HEK293 (cell line): Measurements from ENCODE around the gene NPR2.

Experiments
- CTCF ChIA-PET: fragments of 350-600 bp; formaldehyde crosslinking; extraction: SDS; loops from one replicate; lab custom pipeline; 2021; ENCODE audit warnings: antibody characterized with exemption; lab: Yijun Ruan, JAX
- POLR2A ChIA-PET: fragments of 300-600 bp; formaldehyde crosslinking; extraction: SDS; loops from one replicate; lab custom pipeline; 2020; ENCODE audit warnings: antibody characterized with exemption, inconsistent platforms; lab: Yijun Ruan, JAX
- H3K27ac ChIP-seq: fragments of 200-500 bp; sonication (Bioruptor generic); 2 replicates; pipeline ENCODE4 v1.5.1; 2014; ENCODE audit warnings: low read depth, low read length, control low read depth, inconsistent platforms; ENCODE audit errors: extremely low read depth
- H3K36me3 ChIP-seq, 2 experiments: fragments of 200-500 bp in 1 of 2; sonication (Bioruptor generic) in 1 of 2; 1 replicate in 1 of 2; 2 replicates in 1 of 2; pipeline ENCODE4 v1.5.1; 2014 to 2017; ENCODE audit warnings: inconsistent platforms in 2 of 2, low read length in 2 of 2; ENCODE audit not compliant: control insufficient read depth in 2 of 2, insufficient read depth in 1 of 2
- H3K4me1 ChIP-seq: fragments of 200-500 bp; sonication (Bioruptor generic); 2 replicates; pipeline ENCODE4 v1.5.1; 2014; ENCODE audit warnings: mild to moderate bottlenecking, low read length, inconsistent platforms; ENCODE audit not compliant: control insufficient read depth, insufficient read depth
- H3K4me3 ChIP-seq: 2 replicates; pipeline ENCODE4 v1.5.1; 2011; ENCODE audit warnings: low read depth, mild to moderate bottlenecking, control low read depth, low read length, moderate library complexity
- H3K9me3 ChIP-seq: fragments of 200-500 bp; sonication (Bioruptor generic); 2 replicates; pipeline ENCODE4 v1.5.1; 2014; ENCODE audit warnings: low read depth, low read length, inconsistent platforms; ENCODE audit not compliant: control insufficient read depth, insufficient read depth
- BCL6B ChIP-seq: fragments of 450-650 bp; formaldehyde crosslinking; IDR thresholded peaks from 2 replicates; pipeline ENCODE4 v1.5.1; 2017; ENCODE audit warnings: missing biosample characterization, missing genetic modification characterization
- ELK4 ChIP-seq: IDR thresholded peaks from 2 replicates; pipeline ENCODE4 v1.6.1; 2011; ENCODE audit warnings: mild to moderate bottlenecking, low read depth, low read length, borderline replicate concordance
- GLIS1 ChIP-seq: fragments of 450-650 bp; formaldehyde crosslinking; IDR thresholded peaks from 2 replicates; pipeline ENCODE4 v1.5.1; 2016; ENCODE audit warnings: missing biosample characterization, missing genetic modification characterization
- GLIS2 ChIP-seq: fragments of 450-650 bp; formaldehyde crosslinking; IDR thresholded peaks from 2 replicates; pipeline ENCODE4 v1.5.1; 2016; ENCODE audit warnings: missing biosample characterization, missing genetic modification characterization
- KLF10 ChIP-seq: fragments of 450-650 bp; IDR thresholded peaks from 2 replicates; pipeline ENCODE4 v1.5.1; 2018; ENCODE audit warnings: missing biosample characterization, mild to moderate bottlenecking, missing genetic modification characterization
- KLF7 ChIP-seq: fragments of 450-650 bp; formaldehyde crosslinking; IDR thresholded peaks from 2 replicates; pipeline ENCODE4 v1.5.1; 2016; ENCODE audit warnings: missing biosample characterization, missing genetic modification characterization, borderline replicate concordance
- KLF8 ChIP-seq: fragments of 450-650 bp; formaldehyde crosslinking; IDR thresholded peaks from 2 replicates; pipeline ENCODE4 v1.5.1; 2016; ENCODE audit warnings: missing biosample characterization, missing genetic modification characterization
- RBAK ChIP-seq: fragments of 450-650 bp; formaldehyde crosslinking; IDR thresholded peaks from 2 replicates; pipeline ENCODE4 v1.5.1; 2016; ENCODE audit warnings: missing biosample characterization, missing genetic modification characterization
- SP3 ChIP-seq: fragments of 450-650 bp; formaldehyde crosslinking; IDR thresholded peaks from 2 replicates; pipeline ENCODE4 v1.5.1; 2016; ENCODE audit warnings: missing biosample characterization, missing genetic modification characterization
- YY2 ChIP-seq: fragments of 450-650 bp; formaldehyde crosslinking; IDR thresholded peaks from 2 replicates; pipeline ENCODE4 v1.5.1; 2016; ENCODE audit warnings: missing biosample characterization, missing genetic modification characterization
- ZBTB48 ChIP-seq: fragments of 450-650 bp; formaldehyde crosslinking; IDR thresholded peaks from 2 replicates; pipeline ENCODE4 v1.5.1; 2016; ENCODE audit warnings: missing biosample characterization, missing genetic modification characterization
- ZEB2 ChIP-seq: fragments of 450-650 bp; formaldehyde crosslinking; IDR thresholded peaks from 2 replicates; pipeline ENCODE4 v1.5.1; 2016; ENCODE audit warnings: missing biosample characterization, missing genetic modification characterization
- ZFP37 ChIP-seq: fragments of 450-650 bp; formaldehyde crosslinking; IDR thresholded peaks from 2 replicates; pipeline ENCODE4 v1.5.1; 2016; ENCODE audit warnings: missing biosample characterization, missing genetic modification characterization
- ZNF133 ChIP-seq: fragments of 450-650 bp; formaldehyde crosslinking; IDR thresholded peaks from 2 replicates; pipeline ENCODE4 v1.5.1; 2016; ENCODE audit warnings: missing biosample characterization, missing genetic modification characterization
- ZNF146 ChIP-seq: fragments of 450-650 bp; formaldehyde crosslinking; IDR thresholded peaks from 2 replicates; pipeline ENCODE4 v1.5.1; 2016; ENCODE audit warnings: missing biosample characterization, missing genetic modification characterization
- ZNF2 ChIP-seq: fragments of 450-650 bp; formaldehyde crosslinking; IDR thresholded peaks from 2 replicates; pipeline ENCODE4 v1.5.1; 2016; ENCODE audit warnings: missing biosample characterization, missing genetic modification characterization
- ZNF266 ChIP-seq: fragments of 450-650 bp; formaldehyde crosslinking; IDR thresholded peaks from 2 replicates; pipeline ENCODE4 v1.5.1; 2016; ENCODE audit warnings: missing biosample characterization, missing genetic modification characterization, low read depth
- ZNF274 ChIP-seq, 2 experiments: fragments of 200-500 bp in 1 of 2; fragments of 450-650 bp in 1 of 2; sonication (Bioruptor generic) in 1 of 2; formaldehyde crosslinking in 1 of 2; IDR thresholded peaks; 2 replicates each; pipeline versions ENCODE4 v1.5.1 to v1.6.1; 2014 to 2016; ENCODE audit warnings: borderline replicate concordance in 1 of 2, inconsistent platforms in 1 of 2, low read length in 1 of 2, missing biosample characterization in 1 of 2, missing genetic modification characterization in 1 of 2
- ZNF37A ChIP-seq: fragments of 450-650 bp; IDR thresholded peaks from 2 replicates; pipeline ENCODE4 v1.5.1; 2018; ENCODE audit warnings: missing biosample characterization, missing genetic modification characterization
- ZNF394 ChIP-seq: fragments of 450-650 bp; formaldehyde crosslinking; IDR thresholded peaks from 2 replicates; pipeline ENCODE4 v1.5.1; 2016; ENCODE audit warnings: missing biosample characterization, missing genetic modification characterization, mild to moderate bottlenecking, moderate library complexity, borderline replicate concordance
- ZNF48 ChIP-seq: fragments of 450-650 bp; formaldehyde crosslinking; IDR thresholded peaks from 2 replicates; pipeline ENCODE4 v1.5.1; 2016; ENCODE audit warnings: missing biosample characterization, missing genetic modification characterization
- ZNF521 ChIP-seq: fragments of 450-650 bp; formaldehyde crosslinking; IDR thresholded peaks from 2 replicates; pipeline ENCODE4 v1.5.1; 2017; ENCODE audit warnings: missing biosample characterization, mild to moderate bottlenecking, missing genetic modification characterization
- ZNF530 ChIP-seq: fragments of 450-650 bp; formaldehyde crosslinking; IDR thresholded peaks from 2 replicates; pipeline ENCODE4 v1.5.1; 2016; ENCODE audit warnings: low read depth, missing biosample characterization, missing genetic modification characterization
- ZNF561 ChIP-seq: fragments of 450-650 bp; IDR thresholded peaks from 2 replicates; pipeline ENCODE4 v1.5.1; 2018; ENCODE audit warnings: missing biosample characterization, missing genetic modification characterization, borderline replicate concordance
- ZNF623 ChIP-seq: fragments of 450-650 bp; formaldehyde crosslinking; IDR thresholded peaks from 2 replicates; pipeline ENCODE4 v1.5.1; 2016; ENCODE audit warnings: missing biosample characterization, missing genetic modification characterization
- ZNF624 ChIP-seq: fragments of 450-650 bp; formaldehyde crosslinking; IDR thresholded peaks from 2 replicates; pipeline ENCODE4 v1.5.1; 2017; ENCODE audit warnings: missing biosample characterization, missing genetic modification characterization
- ZNF629 ChIP-seq: fragments of 450-650 bp; formaldehyde crosslinking; IDR thresholded peaks from 2 replicates; pipeline ENCODE4 v1.5.1; 2017; ENCODE audit warnings: missing biosample characterization, missing genetic modification characterization
- ZNF660 ChIP-seq: fragments of 450-650 bp; IDR thresholded peaks from 2 replicates; pipeline ENCODE4 v1.5.1; 2018; ENCODE audit warnings: missing biosample characterization, mild to moderate bottlenecking, missing genetic modification characterization
- ZNF843 ChIP-seq: fragments of 450-650 bp; formaldehyde crosslinking; IDR thresholded peaks from 2 replicates; pipeline ENCODE4 v1.5.1; 2016; ENCODE audit warnings: missing biosample characterization, missing genetic modification characterization
- ZXDB ChIP-seq: fragments of 450-650 bp; formaldehyde crosslinking; IDR thresholded peaks from 2 replicates; pipeline ENCODE4 v1.5.1; 2016; ENCODE audit warnings: missing biosample characterization, missing genetic modification characterization
- TF ChIP-seq, protein P1 (sequence below): fragments of 450-650 bp; formaldehyde crosslinking; IDR thresholded peaks from 2 replicates; pipeline ENCODE4 v1.5.1; 2016; ENCODE audit warnings: missing biosample characterization, missing genetic modification characterization
- TF ChIP-seq, protein P2 (sequence below): fragments of 450-650 bp; formaldehyde crosslinking; optimal IDR thresholded peaks from 2 replicates; pipeline ENCODE3; 2016; ENCODE audit warnings: missing biosample characterization, mild to moderate bottlenecking, missing genetic modification characterization
- TF ChIP-seq, protein P3 (sequence below): fragments of 450-650 bp; formaldehyde crosslinking; IDR thresholded peaks from 2 replicates; pipeline ENCODE4 v1.5.1; 2016; ENCODE audit warnings: missing biosample characterization, missing genetic modification characterization

Gene NPR2

DNA sequence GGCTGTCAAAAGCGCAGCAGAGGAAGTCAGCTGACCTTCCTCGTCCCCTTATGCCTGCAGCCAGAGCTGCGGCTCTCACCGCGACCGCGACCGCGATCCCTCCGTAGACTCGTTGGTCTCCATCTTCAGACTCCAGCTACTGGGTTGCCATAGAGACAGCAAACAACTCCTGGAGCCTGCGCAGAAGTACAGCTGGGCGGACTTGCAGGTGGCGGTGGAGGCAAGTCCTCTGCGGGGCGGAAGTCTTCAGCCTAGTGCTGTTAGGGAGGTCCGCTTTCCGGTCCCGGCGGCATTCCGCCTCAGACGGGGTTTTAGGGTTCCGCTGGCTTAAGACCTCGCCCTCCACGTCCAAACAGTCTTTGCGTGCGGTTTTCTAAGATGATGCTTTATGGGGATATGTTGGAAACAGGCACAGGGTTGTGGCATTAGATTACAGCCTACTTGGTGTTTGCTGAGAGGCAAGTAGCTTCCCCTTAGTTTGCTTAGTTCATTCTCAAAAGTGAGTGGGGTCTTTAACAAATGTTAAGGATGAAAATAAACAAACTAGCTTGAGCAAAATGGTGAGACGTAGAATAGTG lies 20.7 kb downstream of the NPR2 start, which contains the start of gene SPAG8:
SPAG8 (minus strand) TSS at position 238 of the 578 bp plus-strand sequence; CDS start at position 123, 115 bp downstream.
- no peaks in the 10 kb centered on the region for H3K4me1 ChIP-seq
- H3K27ac ChIP-seq, result peak within 1 kb of the TSS; percentile 13; the same call in 1 of the 2 replicates
- CTCF ChIA-PET, result interaction anchor here (0.8 to 4.3 kb wide), 11 partner anchors 10 to 196 kb away, joined by 3 to 46 read pairs (median 5); no protein-coding TSS in a partner anchor
- POLR2A ChIA-PET, result interaction anchor here (0.6 to 3.1 kb wide), 10 partner anchors 10 to 154 kb away, joined by 3 to 13 read pairs (median 4); partner anchors contain the start of genes CCDC107, CREB3, FAM221B and GBA2
- H3K4me3 ChIP-seq, result peak within 1 kb of the TSS; percentile 42
- H3K9me3 ChIP-seq, result no peaks in the 10 kb centered on the region
- H3K36me3 ChIP-seq, result peaks cover 0 to 34% of the 10 kb centered on the region in 2 experiments; a peak in 1 of 3 replicates
- TF ChIP-seq ZNF629 (peak; percentile 53; the same call in 1 of the 2 replicates), RBAK (tag by site-specific recombination) (no peak), ZNF530 (tag by site-specific recombination) (no peak), ZEB2 (tag by site-specific recombination) (0 out of 2 replicates have a peak, but pooled peaks have one; percentile 43), ZNF274 (IDR thresholded peaks at IDR 0.05; ENCODE audit: low read length) (no peak), ZNF274 (tag by site-specific recombination; IDR thresholded peaks at IDR 0.05; ENCODE audit: borderline replicate concordance) (no peak), ZXDB (peak; percentile 58; the same call in 1 of the 2 replicates), ZNF660 (tag by site-specific recombination) (peak; percentile 38; the same call in 1 of the 2 replicates), ZBTB48 (tag by site-specific recombination) (peak; percentile 37; the same call in 1 of the 2 replicates), ZNF394 (tag by site-specific recombination) (0 out of 2 replicates have a peak, but pooled peaks have one; percentile 22), ZNF133 (tag by site-specific recombination) (no peak), ZNF561 (tag by site-specific recombination) (0 out of 2 replicates have a peak, but pooled peaks have one; percentile 34), ZNF37A (no peak), KLF7 (tag by site-specific recombination) (no peak), SP3 (tag by site-specific recombination) (peak; percentile 64), BCL6B (tag by site-specific recombination) (no peak), ZNF266 (tag by site-specific recombination) (no peak), ELK4 (no peak), GLIS1 (tag by site-specific recombination) (peak; percentile 17; the same call in 1 of the 2 replicates), ZNF146 (tag by site-specific recombination) (no peak), ZNF623 (no peak), ZFP37 (no peak), KLF8 (tag by site-specific recombination) (peak; percentile 47; the same call in 1 of the 2 replicates), GLIS2 (no peak), KLF10 (tag by site-specific recombination) (0 out of 2 replicates have a peak, but pooled peaks have one; percentile 22), ZNF843 (no peak), ZNF48 (tag by site-specific recombination) (no peak), YY2 (peak; percentile 52; the same call in 1 of the 2 replicates), ZNF521 (tag by site-specific recombination) (no peak), ZNF2 (peak; percentile 62; the same call in 1 of the 2 replicates), ZNF624 (tag by site-specific recombination) (no peak)
- TF ChIP-seq, protein P1, sequence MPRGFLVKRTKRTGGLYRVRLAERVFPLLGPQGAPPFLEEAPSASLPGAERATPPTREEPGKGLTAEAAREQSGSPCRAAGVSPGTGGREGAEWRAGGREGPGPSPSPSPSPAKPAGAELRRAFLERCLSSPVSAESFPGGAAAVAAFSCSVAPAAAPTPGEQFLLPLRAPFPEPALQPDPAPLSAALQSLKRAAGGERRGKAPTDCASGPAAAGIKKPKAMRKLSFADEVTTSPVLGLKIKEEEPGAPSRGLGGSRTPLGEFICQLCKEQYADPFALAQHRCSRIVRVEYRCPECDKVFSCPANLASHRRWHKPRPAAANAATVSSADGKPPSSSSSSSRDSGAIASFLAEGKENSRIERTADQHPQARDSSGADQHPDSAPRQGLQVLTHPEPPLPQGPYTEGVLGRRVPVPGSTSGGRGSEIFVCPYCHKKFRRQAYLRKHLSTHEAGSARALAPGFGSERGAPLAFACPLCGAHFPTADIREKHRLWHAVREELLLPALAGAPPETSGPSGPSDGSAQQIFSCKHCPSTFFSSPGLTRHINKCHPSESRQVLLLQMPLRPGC (tag by site-specific recombination), result no peak
- TF ChIP-seq, protein P2, sequence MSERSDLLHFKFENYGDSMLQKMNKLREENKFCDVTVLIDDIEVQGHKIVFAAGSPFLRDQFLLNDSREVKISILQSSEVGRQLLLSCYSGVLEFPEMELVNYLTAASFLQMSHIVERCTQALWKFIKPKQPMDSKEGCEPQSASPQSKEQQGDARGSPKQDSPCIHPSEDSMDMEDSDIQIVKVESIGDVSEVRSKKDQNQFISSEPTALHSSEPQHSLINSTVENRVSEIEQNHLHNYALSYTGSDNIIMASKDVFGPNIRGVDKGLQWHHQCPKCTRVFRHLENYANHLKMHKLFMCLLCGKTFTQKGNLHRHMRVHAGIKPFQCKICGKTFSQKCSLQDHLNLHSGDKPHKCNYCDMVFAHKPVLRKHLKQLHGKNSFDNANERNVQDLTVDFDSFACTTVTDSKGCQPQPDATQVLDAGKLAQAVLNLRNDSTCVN (tag by site-specific recombination), result peak; percentile 35
- TF ChIP-seq, protein P3, sequence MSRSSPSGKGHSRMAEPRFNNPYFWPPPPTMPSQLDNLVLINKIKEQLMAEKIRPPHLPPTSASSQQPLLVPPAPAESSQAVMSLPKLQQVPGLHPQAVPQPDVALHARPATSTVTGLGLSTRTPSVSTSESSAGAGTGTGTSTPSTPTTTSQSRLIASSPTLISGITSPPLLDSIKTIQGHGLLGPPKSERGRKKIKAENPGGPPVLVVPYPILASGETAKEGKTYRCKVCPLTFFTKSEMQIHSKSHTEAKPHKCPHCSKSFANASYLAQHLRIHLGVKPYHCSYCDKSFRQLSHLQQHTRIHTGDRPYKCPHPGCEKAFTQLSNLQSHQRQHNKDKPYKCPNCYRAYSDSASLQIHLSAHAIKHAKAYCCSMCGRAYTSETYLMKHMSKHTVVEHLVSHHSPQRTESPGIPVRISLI (tag by site-specific recombination), result no peak
